Hypothalamus (tissue), 51 donors: ENCODE measurements around the gene ZSWIM1.
A peak's percentile ranks its signal among the peaks of the same experiment; 100 is the strongest.
"Not testable (repeated sequence)": the region's sequence is repeated elsewhere in the genome, so short reads cannot be mapped to it uniquely, and the experiment has no call there.

Experiments
- DNase-seq, 51 donors: peaks; one replicate each; lab custom pipeline; 2025; lab: John Stamatoyannopoulos, UW

The ZSWIM1 gene

DNA sequence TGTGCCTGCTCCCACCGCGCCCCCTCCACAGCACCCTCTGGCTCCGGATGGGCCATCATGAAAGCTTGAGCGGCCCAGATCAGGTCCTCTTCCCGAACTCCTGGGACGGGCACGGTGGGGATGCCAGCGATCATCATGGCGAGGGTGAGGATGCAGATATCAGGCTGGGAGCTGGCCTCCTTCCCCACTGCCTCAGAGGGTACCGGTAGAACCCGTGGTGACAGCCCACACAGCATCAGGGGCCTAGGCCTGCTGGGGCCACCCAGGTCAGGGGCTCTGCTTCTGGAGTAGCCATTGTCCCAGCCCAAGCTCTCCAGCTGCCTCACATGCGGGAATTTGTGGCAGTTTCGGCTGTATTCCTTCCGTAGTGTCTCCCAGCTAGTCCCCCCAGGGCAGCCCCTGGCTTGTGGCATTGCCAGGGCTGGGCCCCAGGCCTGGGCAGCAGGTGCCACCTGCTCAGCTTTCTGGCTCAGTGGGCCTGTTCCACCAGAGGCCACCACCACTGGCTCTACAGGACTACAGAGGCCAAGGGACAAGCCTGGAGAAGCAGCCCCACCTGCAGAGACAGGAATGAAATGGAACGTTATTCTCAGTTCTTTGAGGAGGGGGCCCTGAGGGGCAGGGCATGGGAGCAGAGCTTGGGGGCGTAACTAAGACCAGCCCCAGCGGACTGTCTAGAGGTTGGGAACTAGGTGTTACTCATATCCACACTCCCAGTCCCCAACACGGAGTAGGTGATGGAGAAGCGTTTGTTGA lies 5.7 kb downstream of the ZSWIM1 start:
- no peak for DNase-seq

GRCh38 chr20:45887346-45887715 lies 6.3 kb downstream of the ZSWIM1 start, which contains the start of gene SPATA25:
Gene SPATA25, minus strand, starts transcription at chr20:45887622. Its CDS starts 32 bp downstream, at chr20:45887590.
- DNase-seq = no peak

- no peak for DNase-seq
Measured at GRCh38 chr20:45888681-45889080, 7.7 kb downstream of the ZSWIM1 start.

- peak in 48 of 51 donors; percentile 17 to 80 (median 58) for DNase-seq
Measured at GRCh38 chr20:45890077-45890984, 9.3 kb downstream of the ZSWIM1 start.

DNA sequence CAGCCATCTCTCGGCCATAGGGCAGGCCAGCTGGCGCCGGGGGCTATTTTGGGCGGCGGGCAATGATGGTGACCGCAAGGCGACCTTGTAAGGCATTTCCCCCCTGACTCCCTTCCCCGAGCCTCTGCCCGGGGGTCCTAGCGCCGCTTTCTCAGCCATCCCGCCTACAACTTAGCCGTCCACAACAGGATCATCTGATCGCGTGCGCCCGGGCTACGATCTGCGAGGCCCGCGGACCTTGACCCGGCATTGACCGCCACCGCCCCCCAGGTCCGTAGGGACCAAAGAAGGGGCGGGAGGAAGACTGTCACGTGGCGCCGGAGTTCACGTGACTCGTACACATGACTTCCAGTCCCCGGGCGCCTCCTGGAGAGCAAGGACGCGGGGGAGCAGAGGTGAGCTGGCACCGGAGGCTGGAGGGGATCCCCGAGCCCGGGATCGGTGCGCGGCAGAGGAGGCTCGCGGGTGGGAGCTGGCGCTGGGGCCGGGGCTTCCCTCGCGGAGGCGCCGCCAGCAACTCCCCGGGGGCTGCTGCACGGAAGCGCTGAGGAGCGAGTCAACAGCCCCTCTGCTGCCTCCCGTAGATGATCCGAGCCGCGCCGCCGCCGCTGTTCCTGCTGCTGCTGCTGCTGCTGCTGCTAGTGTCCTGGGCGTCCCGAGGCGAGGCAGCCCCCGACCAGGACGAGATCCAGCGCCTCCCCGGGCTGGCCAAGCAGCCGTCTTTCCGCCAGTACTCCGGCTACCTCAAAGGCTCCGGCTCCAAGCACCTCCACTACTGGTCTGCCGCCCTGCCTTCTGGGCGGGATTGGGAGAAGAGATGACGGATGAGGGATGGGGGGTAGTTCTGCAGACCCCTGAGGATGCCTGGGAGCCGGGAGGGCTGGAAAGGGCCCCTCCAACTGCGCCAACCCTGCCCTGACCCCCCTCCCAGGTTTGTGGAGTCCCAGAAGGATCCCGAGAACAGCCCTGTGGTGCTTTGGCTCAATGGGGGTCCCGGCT lies 10.3 kb downstream of the ZSWIM1 start, which contains the start of the genes CTSA and NEURL2:
CTSA (plus strand) TSS at position 351 of the 999 bp plus-strand sequence; CDS start at position 585, 234 bp downstream.
NEURL2 (minus strand) TSS at position 224 of the 999 bp plus-strand sequence; CDS start at position 7, 217 bp downstream.
- DNase-seq = peak; percentile 62 to 95 (median 86)

DNA sequence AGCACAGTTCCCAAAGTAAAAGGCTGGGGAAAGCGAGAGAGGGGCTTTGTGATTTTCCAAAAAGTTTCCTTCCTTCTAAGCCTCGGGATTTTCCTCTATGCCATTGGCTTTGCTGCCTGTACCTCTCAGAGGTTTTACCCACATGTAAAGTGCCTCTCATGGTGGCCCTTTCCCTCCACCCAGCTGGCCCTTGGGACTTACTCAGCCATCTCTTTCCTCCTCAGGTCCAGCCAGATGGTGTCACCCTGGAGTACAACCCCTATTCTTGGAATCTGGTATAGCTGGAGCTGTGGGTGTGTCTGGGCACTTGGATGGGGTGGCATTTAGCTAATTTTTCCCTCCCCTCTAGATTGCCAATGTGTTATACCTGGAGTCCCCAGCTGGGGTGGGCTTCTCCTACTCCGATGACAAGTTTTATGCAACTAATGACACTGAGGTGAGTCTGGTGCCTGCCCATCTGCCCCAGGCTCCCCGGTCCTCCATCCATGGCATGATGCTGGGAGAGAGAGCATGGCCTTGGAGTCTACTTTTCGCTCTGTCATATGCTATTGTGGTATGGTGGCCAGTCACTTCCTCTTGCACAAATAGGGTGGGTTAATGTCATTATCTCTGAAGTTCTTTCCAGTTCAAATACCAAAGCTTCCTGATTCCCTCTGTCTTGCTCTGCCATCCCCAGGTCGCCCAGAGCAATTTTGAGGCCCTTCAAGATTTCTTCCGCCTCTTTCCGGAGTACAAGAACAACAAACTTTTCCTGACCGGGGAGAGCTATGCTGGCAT lies 11.2 kb downstream of the ZSWIM1 start:
- peak in 1 of 51 donors; percentile 6 for DNase-seq

- no peak for DNase-seq
Measured at GRCh38 chr20:45892828-45893500, 11.9 kb downstream of the ZSWIM1 start.

- no peak for DNase-seq
Measured at GRCh38 chr20:45893831-45894230, 12.8 kb downstream of the ZSWIM1 start.

- DNase-seq = no peak
Measured at GRCh38 chr20:45894797-45895196, 13.8 kb downstream of the ZSWIM1 start.

DNA sequence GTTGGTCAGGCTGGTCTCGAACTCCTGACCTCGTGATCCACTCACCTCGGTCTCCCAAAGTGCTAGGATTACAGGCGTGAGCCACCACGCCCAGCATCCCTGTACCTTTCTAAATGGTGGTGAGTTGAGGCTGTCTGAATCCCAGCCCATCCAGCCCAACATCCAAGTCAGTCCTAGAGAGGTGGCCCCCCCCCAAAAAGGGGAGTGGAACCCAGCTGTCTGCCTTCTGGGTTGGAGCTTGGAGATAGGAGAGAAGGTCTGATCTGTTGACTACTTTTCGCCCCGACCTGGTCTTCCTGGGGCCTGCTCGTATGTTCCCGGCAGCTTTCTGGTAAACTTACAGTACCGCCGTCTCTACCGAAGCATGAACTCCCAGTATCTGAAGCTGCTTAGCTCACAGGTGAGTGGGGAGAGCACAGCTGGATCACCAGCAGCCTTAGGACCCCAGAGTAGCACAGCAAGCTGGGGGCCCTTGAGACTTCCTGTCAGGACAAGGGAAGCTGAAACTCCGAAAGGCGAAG lies 15.7 kb downstream of the ZSWIM1 start:
- no peak for DNase-seq

DNA sequence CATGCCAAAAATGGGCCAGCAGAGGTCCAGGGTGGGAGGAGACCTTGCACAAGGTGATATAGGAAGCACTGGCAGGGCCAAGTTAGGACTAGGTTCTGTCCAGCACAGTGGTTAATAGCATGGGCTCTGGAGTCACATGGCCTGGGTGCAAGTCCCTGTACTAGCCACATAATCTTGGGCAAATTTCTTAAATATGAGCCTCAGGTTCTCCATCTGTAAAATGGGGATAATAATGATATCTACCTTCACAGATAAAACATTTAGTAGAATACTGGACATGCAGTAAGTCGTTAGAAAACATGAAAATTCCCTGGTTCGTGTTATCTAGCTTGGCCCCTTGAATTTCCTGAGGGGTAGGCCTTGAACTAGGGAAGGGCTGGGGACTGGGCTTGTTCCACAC lies 16.3 kb downstream of the ZSWIM1 start:
- no peak for DNase-seq

GRCh38 chr20:45897692-45898091 lies 16.7 kb downstream of the ZSWIM1 start:
- no peak for DNase-seq

GRCh38 chr20:45898285-45898684 lies 17.3 kb downstream of the ZSWIM1 start:
- no peak for DNase-seq

DNA sequence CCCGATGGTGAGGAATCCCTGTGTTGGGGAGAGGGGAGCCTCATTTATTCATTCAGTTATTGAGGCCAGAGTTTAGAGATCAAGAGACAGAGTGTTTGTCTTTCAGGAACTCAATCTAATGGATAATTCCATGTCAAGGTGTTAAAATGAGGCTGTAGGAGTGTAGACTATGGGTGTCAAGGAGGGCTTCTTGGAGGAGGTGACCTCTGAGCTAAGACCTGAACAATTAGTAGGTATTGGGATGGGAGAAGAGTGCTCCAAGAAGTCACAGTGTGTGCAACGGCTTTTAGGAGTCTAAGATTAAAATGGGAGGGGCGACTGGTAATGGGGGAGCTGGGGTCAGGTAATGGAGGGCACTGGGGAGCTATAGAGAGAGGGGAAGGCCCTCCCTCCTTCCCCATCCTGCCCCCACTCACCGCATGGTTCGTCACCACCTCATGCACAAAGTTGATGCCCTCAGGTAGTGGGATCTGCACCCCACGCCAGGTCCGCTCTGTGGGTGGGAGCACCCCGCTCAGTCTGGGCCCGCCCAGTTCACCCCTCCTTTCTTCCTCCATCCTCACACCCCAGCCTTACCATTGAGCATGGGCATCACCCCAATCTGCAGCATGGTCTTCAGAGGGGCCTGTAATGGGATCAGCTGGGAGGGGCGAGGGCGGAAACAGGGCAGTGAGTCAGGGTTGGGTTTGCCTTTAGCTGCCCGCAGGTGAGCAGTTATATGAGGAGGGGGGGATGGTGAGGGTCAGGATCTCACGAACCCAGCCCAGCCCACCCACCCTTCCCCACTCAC lies 18.2 kb downstream of the ZSWIM1 start:
- DNase-seq = no peak

- DNase-seq = not testable (repeated sequence)
Measured at GRCh38 chr20:45901332-45901731, 20.3 kb downstream of the ZSWIM1 start.

DNA sequence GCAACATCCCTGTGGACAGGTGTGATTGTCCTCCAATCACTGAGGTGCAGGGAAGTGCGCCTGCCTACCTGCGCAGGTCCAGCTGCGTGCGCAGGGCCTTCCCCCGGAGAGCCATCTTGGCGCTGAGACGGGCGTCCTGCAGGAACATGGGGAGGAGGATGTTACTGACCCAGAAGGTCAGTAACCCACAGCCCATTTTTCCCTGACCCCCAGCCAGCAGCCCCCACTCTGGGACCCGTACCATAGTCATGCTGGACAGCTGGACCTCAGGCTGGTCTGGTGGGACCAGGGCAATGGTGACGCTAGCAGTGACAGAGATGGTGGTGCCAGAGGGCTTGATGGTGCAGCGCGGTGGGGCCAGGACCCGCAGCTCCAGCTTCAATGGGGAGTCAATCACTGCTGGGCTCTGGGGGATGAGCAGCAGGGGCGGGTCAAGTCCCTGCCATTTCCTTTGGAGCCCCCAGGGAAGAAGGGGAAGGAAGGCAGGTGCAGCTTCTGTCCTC lies 21.2 kb downstream of the ZSWIM1 start:
- no peak for DNase-seq
